Ovary (tissue), 9 donors: ENCODE data around the gene IL24. TPM values are rescaled to one million over a fixed set of nuclear protein-coding genes. Genes with fewer than 3 reads are reported as not detected.
A peak's percentile ranks its signal among the peaks of the same experiment; 100 is the strongest.

Experiments used
- DNase-seq, 5 donors: peaks; one replicate each; pipeline ENCODE4 v3.0.0-alpha.2; 2019 to 2020
- H3K27ac ChIP-seq, 2 donors: fragments of 200-600 bp; one replicate each; pipeline versions ENCODE4 v1.5.1 to v1.8.0; 2019 to 2022
- H3K27me3 ChIP-seq: fragments of 200-600 bp; one replicate; pipeline ENCODE4 v1.8.0; 2022
- H3K36me3 ChIP-seq: fragments of 200-600 bp; sonication (generic); one replicate; pipeline ENCODE4 v1.5.1; 2019
- H3K4me1 ChIP-seq: one replicate; pipeline ENCODE4 v1.8.1; 2013; ENCODE audit warnings: mild to moderate bottlenecking, moderate library complexity; ENCODE audit not compliant: insufficient read depth
- H3K4me3 ChIP-seq: fragments of 200-600 bp; sonication (generic); one replicate; pipeline ENCODE4 v1.5.1; 2017
- H3K9me3 ChIP-seq, 2 donors: fragments of 200-600 bp in 1 of 2; sonication (generic) in 1 of 2; one replicate each; pipeline versions ENCODE4 v1.5.1 to v1.8.1; 2013 to 2019; ENCODE audit warnings: mild to moderate bottlenecking in 1 of 2, moderate library complexity in 1 of 2
- EP300 ChIP-seq: sonication (generic); formaldehyde crosslinking; IDR thresholded peaks from one replicate; pipeline ENCODE4 v1.6.1; 2017; ENCODE audit warnings: antibody characterized with exemption
- POLR2A ChIP-seq: fragments of 450-650 bp; IDR thresholded peaks from one replicate; pipeline ENCODE4 v1.6.1; 2017; ENCODE audit warnings: antibody characterized with exemption, mild to moderate bottlenecking, moderate library complexity
- WGBS, 3 donors: extraction: QIAGEN DNeasy Blood & Tissue Kit in 1 of 3; methylation state at CpG; one replicate each; pipeline versions ENCODE4 v1.1.5 to v1.1.7; 2013 to 2017; 5-methylcytosine and 5-hydroxymethylcytosine counted together
- intact Hi-C, 4 donors: fragments of 100-400 bp; cut with DNase I; formaldehyde crosslinking; loops; one replicate each; pipeline versions ENCODE4 v1.11.0 to v1.15.1; 2022 to 2023
- polyA plus RNA-seq, 2 donors: library from polyadenylated mRNA; stranded (reverse); fragments of 200-250 nt in 1 of 2; fragments of 350-450 nt in 1 of 2; fragmentation: Illumina TruSeq in 1 of 2; extraction: RNeasy Lipid Tissue Mini Kit (QIAGEN cat#74804) in 1 of 2; gene quantifications; one replicate each; pipeline ENCODE4 v1.2.3, GENCODE V29; 2013 to 2014
- total RNA-seq, 7 donors: library from RNA; depleted of rRNA in 2 of 7; stranded (reverse); fragments of >200 nt in 2 of 7; fragmentation: NEBNext Ultra II Directional in 3 of 7; extraction: Animal tissue kit (Norgen Biotek cat#: 25700) in 3 of 7; gene quantifications; one replicate each; pipeline versions ENCODE4 v1.1.0 to v1.2.4, GENCODE V29; 2016 to 2023
- TF ChIP-seq, protein P1 (sequence below), 3 donors: fragments of 450-650 bp in 2 of 3; fragments of 200-600 bp in 1 of 3; IDR thresholded peaks; one replicate each; pipeline versions ENCODE4 v1.5.1 to v1.8.0; 2016 to 2022; ENCODE audit warnings: antibody characterized with exemption in 3 of 3, mild to moderate bottlenecking in 1 of 3
- donor health status: DM: no; HTN: no; CAD: no; lungs with moderate emphysema.
- donor health status: DM: no; HTN: no; CAD: no.
- donor health status: Bipolar disorder and iron deficiency.
- donor health status: DM: yes; HTN: yes; CAD: no.
- donor health status: DM: no; HTN: no; CAD: no.
- donor health status: DM: yes; HTN: yes; CAD: no.

Gene IL24
- total and polyA plus RNA-seq, 9 donors = 0.10 to 1.8 (median 0.72) TPM; not detected in 6

DNA sequence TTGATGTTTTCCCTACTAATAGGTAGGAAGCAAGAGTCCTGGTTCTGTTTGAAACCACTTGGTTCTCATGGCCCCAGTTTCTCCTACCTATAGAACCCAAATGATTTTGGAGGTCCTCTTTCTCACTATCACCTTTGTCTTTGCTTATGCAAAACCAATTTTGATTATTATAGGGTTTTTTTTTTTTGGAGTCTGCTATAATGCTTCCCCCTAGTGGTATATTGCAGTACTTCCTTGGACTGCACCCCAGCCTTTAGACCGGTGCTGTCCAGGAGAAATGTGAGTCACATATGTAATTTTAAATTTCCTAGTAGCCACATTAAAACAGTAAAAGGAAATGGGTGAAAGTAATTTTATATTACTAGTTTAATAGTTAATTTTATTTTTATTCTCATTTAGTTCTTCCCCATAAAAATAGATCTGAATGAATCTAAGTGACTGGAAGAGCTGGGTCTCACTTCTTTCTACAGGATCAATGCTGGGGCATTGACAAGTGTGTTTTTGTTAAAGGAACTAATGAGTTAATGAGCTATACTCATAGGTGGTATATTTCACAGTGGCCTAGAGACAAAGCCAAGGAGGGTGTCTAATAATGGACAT lies 13.9 kb downstream of the IL24 start:
- intact Hi-C loops = loop anchor here (5.0 to 10.0 kb wide), 8 partner anchors 164 to 436 kb away; partner anchors contain the start of gene IKBKE (in 2 of the 4)
- DNase-seq = peak in 1 of 5 donors; percentile 34

DNA sequence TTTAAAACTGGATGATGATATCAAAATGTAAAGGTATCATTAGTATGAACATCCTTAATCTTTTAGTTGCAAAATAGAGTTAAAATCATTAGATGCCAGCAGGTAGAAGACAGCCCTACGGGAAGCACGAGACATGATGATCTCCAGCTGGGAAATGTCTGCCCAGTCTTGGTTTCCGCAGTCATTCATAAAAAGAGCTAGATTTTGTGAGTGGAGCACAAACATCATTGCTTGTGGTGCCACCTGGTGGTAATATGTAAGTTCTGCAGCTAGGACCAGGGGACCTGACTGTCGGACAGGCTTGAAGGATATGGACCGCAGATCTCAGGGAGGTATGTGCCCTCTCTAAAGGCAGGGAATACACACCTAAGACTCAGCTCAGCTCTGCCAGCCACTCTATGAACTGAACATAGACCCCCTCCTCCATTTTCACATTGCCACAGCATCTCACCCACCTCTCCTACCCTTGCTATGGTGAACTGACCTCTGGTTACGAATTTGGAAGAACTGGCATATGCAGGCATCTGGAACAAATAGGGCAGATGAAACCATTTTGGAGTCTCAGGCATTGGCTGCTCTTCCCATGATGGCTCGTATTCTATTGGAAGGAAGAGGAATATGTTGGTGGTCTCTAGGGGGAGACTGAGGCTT lies 15.3 kb downstream of the IL24 start:
- intact Hi-C loops = loop anchor here (5.0 to 10.0 kb wide), 8 partner anchors 162 to 438 kb away; partner anchors contain the start of gene IKBKE (in 2 of the 4)
- Histone ChIP-seq H3K4me1 (peaks cover 4% of the 10 kb centered on the region), H3K27me3 (no peaks in the 10 kb centered on the region), H3K36me3 (no peaks in the 10 kb centered on the region), H3K27ac (no peak overlapping the region), H3K9me3 (no peaks in the 10 kb centered on the region), H3K4me3 (no peak overlapping the region)
- 14 to 22% (median 18%) methylated on average over 7 of the region's 7 CpGs for WGBS, 3 donors
- TF ChIP-seq EP300 = no peak
- TF ChIP-seq, protein P1, sequence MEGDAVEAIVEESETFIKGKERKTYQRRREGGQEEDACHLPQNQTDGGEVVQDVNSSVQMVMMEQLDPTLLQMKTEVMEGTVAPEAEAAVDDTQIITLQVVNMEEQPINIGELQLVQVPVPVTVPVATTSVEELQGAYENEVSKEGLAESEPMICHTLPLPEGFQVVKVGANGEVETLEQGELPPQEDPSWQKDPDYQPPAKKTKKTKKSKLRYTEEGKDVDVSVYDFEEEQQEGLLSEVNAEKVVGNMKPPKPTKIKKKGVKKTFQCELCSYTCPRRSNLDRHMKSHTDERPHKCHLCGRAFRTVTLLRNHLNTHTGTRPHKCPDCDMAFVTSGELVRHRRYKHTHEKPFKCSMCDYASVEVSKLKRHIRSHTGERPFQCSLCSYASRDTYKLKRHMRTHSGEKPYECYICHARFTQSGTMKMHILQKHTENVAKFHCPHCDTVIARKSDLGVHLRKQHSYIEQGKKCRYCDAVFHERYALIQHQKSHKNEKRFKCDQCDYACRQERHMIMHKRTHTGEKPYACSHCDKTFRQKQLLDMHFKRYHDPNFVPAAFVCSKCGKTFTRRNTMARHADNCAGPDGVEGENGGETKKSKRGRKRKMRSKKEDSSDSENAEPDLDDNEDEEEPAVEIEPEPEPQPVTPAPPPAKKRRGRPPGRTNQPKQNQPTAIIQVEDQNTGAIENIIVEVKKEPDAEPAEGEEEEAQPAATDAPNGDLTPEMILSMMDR (IDR thresholded peaks at IDR 0.05) = peak; percentile 59 to 75 (median 71)
- TF ChIP-seq POLR2A = no peak
- peak; percentile 46 to 72 (median 56) for DNase-seq

More for the DNA sequence above, 13.9 kb downstream of the IL24 start:
- Histone ChIP-seq H3K27ac (no peak overlapping the region), H3K4me3 (no peak overlapping the region), H3K9me3 (no peaks in the 10 kb centered on the region), H3K27me3 (no peaks in the 10 kb centered on the region), H3K4me1 (peaks cover 4% of the 10 kb centered on the region), H3K36me3 (no peaks in the 10 kb centered on the region)
- TF ChIP-seq EP300 (no peak), POLR2A (no peak)
- TF ChIP-seq, protein P1 (IDR thresholded peaks at IDR 0.05) = peak; percentile 42 to 49 (median 48)
- WGBS, 3 donors = 0 to 2% (median 0%) methylated on average over 1 of the region's 1 CpG

DNA sequence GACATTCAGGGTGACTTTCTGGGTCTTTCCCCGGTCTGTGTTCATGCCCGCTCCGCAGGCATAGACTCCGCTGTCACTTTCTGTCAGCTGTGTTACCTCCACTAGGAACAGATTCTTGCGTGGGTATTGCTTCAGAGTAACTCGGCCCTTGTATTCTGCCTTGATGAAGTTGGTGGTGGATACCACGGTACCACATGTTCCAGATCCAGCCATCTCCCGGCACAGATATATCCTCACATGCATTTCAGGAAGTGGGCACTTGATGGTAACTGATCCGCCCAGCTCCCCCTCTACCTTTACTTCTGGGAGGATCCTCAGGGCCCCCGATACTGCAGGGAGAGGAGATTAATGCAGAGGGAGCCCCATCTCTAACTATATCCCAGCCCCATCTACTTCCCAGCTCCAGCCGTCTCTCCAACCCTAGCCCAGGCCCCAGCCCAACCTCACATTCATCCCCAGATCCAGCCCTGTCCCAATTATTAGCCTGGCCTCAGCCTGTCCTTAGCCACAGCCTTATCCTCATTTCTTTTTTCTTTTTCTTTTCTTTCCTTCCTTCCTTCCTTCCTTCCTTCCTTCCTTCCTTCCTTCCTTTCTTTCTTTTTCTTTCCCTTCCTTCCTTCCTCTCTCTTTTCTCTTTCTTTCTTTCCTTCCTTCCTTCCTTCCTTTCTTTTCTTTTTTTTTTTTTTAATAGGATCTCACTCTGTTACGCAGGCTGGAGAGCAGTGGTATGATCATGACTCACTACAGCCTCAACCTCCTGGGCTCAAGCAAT lies 16.7 kb downstream of the IL24 start:
- Histone ChIP-seq H3K27ac (no peak overlapping the region), H3K36me3 (no peaks in the 10 kb centered on the region), H3K9me3 (no peaks in the 10 kb centered on the region), H3K4me1 (peaks cover 4% of the 10 kb centered on the region), H3K4me3 (no peak overlapping the region), H3K27me3 (no peaks in the 10 kb centered on the region)
- 79 to 89% (median 85%) methylated on average over 12 of the region's 12 CpGs for WGBS, 3 donors
- TF ChIP-seq EP300 (no peak), POLR2A (no peak)
- TF ChIP-seq, protein P1 (IDR thresholded peaks at IDR 0.05) = no peak
- no peak for DNase-seq
- intact Hi-C loops = loop anchor here (5.0 to 10.0 kb wide), 8 partner anchors 161 to 439 kb away; partner anchors contain the start of gene IKBKE (in 2 of the 4)

DNA sequence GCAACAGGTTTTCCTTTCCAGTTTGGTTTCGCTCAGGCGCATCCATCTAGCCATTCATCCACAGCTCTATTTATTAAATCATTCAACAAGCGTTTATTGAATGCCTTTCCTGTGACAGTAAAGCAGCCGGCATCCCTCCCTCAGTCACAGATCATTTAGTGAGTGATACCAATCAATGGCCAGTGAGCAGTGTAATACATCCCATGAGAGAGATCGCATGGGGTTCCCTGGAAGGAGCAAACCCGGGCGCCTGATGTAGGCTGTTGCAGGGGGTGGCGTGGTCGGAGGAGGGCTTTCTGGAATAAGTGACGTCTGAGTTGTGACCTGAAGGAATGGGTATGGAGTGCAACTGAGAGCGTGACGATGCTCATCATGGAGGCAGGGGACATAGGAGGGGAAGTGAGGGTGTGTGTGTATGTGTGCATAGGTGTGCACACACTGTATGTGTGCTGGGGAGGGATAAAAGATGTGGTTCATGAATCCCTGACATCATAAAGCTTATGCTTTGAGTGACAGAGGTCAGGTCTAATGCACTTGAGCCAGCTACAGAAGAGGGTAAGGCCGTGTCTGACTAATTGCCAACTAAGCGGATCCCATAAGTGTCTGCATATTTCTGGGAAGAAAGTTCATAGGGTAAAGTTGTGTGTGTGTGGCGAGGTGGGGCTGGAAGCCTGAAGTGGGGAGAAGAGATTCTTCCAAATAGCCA lies 17.9 kb downstream of the IL24 start:
- TF ChIP-seq, protein P1 (IDR thresholded peaks at IDR 0.05) = no peak
- no peak for TF ChIP-seq EP300
- no peak for TF ChIP-seq POLR2A
- no peak overlapping the region for H3K4me3 ChIP-seq
- WGBS, 3 donors = 84 to 90% (median 87%) methylated on average over 15 of the region's 15 CpGs
- no peaks in the 10 kb centered on the region for H3K27me3 ChIP-seq
- H3K27ac ChIP-seq = no peak overlapping the region
- intact Hi-C loops = loop anchor here (10.0 kb wide), 5 partner anchors 160 to 440 kb away; partner anchors contain the start of gene IKBKE (in 2 of the 4)
- no peaks in the 10 kb centered on the region for H3K9me3 ChIP-seq
- DNase-seq = no peak
- no peaks in the 10 kb centered on the region for H3K4me1 ChIP-seq
- H3K36me3 ChIP-seq = no peaks in the 10 kb centered on the region
